Posterior vena cava (tissue), 2 donors: ENCODE data around the gene ADAMTS3. TPM values are rescaled to one million over a fixed set of nuclear protein-coding genes. Genes with fewer than 3 reads are reported as not detected.

Experiments
- DNase-seq: peaks from one replicate; pipeline ENCODE4 v3.0.0-alpha.2; 2020; ENCODE audit warnings: low spot score
- intact Hi-C, 2 donors: fragments of 100-400 bp; cut with DNase I; formaldehyde crosslinking; loops; one replicate each; pipeline versions ENCODE4 v1.14.1 to v1.14.2; 2022 to 2023
- total RNA-seq, 2 donors: library from RNA; stranded (reverse); fragmentation: NEBNext Ultra II Directional; extraction: Animal tissue kit (Norgen Biotek cat#: 25700); gene quantifications; one replicate each; pipeline ENCODE4 v1.2.1, GENCODE V29; 2021
- donor health status: DM: yes; HTN: yes; CAD: no.
- donor health status: DM: yes; HTN: yes; CAD: no.

ADAMTS3 gene
- total RNA-seq, 2 donors from 2014 or later, result 3.2 to 6.2 TPM

DNA sequence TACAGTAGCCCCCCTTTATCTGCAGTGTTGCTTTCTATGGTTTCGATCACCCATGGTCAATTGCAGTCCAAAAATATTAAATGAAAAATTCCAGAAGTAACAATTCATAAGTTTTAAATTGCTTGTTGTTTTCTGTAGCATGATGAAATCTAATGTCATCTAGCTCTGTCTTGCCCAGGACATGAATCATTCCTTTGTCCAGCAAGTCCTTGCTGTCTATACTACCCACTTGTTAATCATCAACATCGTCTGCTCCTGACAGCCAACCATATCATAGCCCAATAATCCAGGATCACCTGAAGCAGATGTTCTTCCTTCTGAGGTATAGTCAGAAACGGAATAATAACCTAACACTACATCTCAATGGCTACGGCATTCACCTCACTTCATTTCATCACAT, 79.8 kb downstream of the ADAMTS3 start:
- intact Hi-C loops, result no loop called here
- DNase-seq, result no peak

DNA sequence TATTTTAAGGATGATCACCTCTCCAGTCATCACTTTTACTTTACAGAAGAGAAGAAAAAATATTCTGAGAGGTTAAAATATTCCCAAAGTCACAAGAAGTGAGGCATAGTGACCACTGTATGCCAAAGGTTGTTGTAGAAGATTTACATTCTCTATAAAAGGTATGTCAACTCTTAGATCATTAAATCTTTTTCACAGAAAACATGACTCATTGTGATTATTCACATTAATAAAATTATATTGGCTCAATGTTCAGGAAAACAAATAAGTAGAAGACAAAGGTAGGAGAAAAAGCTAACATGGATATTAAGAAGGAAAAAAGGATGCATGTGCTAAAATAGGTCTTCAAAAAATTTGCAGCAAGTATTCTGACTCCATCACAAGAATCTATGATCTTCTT, 82.0 kb downstream of the ADAMTS3 start:
- no peak for DNase-seq
- intact Hi-C loops, result no loop called here

- no peak for DNase-seq
- intact Hi-C loops, result no loop called here
Measured at GRCh38 chr4:72484981-72485380, 84.0 kb downstream of the ADAMTS3 start.

DNA sequence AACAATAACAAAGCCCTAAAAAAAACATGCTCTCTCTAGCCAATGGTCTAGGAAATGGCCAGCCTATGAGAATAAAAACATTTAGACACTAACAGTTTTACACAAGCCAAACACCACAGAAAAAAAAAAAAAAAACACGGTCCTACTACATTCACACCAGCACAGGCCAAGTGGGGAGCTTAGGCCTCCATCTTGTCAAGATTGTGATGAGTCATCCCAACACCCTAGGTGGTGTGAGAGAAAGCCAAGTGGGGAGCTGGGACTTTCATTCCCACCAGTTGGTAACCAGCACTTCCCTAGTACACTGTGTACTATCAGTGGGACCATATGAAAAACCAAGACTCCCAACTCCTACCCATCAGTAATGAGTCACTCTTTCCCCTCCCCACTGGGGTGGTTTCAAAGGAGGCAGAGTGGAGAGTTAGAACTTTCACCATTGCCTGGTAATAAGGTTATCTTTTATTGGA, 95.6 kb downstream of the ADAMTS3 start:
- no peak for DNase-seq
- intact Hi-C loops, result no loop called here

DNA sequence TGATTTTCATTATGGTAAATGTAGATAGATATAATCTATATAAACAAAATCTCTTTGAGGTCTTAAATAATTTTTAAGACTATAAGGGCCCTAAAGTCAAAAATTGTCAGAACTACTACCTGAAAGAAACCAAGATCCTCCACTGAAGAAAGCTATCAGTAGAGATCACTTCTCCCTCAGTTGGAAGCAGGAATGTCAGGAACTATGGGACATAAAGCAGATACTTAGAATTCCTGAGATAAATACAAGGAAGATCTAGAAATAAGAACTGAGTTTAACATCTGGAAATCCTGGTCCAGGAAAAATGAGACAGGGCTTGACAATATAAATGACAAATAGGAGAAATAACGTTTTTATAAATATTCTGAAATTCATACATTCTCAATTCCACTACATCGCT, 97.2 kb downstream of the ADAMTS3 start:
- intact Hi-C loops, result no loop called here
- DNase-seq, result no peak

- intact Hi-C loops, result loop anchor here in 1 of 2 donors (10.0 kb wide), 1 partner anchor 144 kb away; no protein-coding TSS in a partner anchor
- no peak for DNase-seq
Measured at GRCh38 chr4:72468904-72469502, 100.0 kb downstream of the ADAMTS3 start.

- no peak for DNase-seq
- intact Hi-C loops, result loop anchor here in 1 of 2 donors (10.0 kb wide), 1 partner anchor 143 kb away; no protein-coding TSS in a partner anchor
Measured at GRCh38 chr4:72467633-72468032, 101.4 kb downstream of the ADAMTS3 start.

DNA sequence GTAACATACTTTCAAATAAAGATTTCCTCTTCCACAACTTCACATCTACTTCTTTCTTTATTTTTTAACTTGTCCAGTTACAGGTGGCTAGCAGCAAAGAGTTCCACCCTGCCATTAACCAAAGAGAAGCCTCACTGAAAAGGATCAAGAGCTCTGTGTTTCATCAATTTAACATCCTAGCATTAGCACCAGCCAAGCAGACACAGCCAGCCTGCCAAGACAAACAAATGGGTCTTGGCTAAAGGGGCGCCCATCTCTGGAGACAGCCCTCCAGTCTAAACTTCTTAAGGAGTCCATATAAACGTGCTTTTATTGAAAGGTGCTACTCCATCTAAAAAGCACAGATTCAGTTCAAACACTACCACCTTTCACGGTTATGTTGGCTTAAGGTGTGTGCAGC, 105.3 kb downstream of the ADAMTS3 start:
- DNase-seq, result no peak

DNA sequence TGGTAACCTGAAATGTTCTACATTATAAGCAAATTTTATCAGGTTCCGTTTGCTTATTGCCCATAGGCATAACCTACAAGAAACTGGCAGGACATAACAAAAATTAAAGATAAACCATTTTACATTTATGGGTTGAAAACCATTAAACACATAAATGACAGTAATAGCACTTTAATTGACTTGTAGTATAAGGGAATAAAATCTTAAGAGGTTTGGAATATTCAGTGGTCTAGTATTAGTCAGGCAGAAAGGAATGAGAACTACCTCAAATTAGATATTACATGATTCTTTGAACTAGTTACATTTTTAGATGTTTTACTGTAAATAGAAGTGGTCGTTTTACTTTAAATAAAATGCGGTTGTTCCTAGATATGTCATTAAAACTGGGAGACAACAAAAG, 111.9 kb downstream of the ADAMTS3 start:
- DNase-seq, result no peak
- intact Hi-C loops, result no loop called here

More for the DNA sequence above, 105.3 kb downstream of the ADAMTS3 start:
- intact Hi-C loops, result loop anchor here in 1 of 2 donors (10.0 kb wide), 1 partner anchor 139 kb away; no protein-coding TSS in a partner anchor

- peak; percentile 82 for DNase-seq
- intact Hi-C loops, result no loop called here
Measured at GRCh38 chr4:72451349-72451748, 117.7 kb downstream of the ADAMTS3 start.

- no peak for DNase-seq
- intact Hi-C loops, result no loop called here
Measured at GRCh38 chr4:72449705-72450104, 119.3 kb downstream of the ADAMTS3 start.

- DNase-seq, result no peak
- intact Hi-C loops, result no loop called here
Measured at GRCh38 chr4:72448231-72448630, 120.8 kb downstream of the ADAMTS3 start.

DNA sequence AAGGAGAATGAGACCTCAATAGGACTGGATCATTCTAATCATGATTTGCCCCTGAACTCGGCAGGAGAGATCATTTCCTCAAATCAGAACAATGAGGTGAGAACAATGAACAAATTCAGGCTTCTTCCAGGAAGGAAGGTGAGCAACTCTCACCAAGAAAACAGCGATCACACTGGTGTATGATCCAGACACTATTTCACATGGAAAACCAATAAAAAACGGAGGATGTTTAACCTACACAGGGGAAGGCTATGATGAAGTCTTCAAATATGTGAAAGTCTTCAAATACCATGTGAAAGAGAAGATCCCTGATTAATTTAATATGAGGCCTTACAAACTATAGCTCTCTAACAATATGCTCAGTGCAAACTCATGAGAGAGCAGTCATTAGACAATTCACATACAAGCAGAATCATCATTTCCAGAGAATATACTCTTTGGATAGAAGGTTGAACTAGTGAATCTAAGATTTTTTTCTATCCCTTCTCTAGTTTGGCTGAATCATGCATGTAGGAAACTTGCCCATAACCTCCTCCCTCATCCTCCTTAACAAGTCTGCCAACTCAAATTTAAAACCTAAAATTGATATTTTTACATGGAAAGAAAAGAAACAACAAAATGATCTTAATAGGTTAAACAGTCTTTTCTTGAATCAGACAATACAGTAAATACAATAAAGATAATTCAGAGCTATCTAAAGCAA, 122.5 kb downstream of the ADAMTS3 start:
- intact Hi-C loops, result no loop called here
- DNase-seq, result no peak

DNA sequence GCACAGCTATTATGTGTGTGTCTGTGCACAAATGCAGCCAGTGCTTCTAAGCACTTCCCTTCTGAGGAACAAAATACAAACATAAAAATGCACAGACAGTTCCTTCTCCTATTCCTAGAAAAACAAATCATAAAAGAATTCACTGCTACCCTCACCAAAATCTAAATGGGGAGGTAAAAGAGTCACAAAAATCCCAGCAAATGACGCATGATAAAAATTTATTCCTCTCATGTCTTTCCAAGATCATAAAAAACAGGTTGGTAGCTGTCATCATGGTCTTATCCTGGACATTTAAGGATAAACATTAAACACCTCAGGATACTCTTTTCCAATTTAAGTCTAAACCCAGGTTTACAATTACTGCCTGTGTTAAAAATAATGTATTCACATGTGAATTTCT, 124.9 kb downstream of the ADAMTS3 start:
- intact Hi-C loops, result no loop called here
- no peak for DNase-seq

DNA sequence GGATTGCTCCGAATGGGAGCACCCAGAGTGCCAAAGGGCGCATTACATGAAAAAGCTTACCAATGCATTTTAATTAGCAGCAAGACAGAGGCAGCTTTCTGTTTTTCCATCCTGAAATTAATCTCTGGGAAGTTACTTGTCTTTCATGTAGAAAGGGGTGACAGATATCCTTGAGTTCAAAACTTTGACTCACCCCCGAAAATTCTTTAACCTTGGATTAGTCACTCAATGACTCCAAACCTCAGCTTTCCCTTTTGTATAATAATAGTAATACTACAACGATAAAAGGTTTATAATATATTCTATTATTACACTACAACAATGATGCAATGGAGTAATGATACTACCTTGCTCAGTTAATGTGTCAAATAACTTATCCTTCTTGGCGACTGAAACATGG, 126.3 kb downstream of the ADAMTS3 start:
- DNase-seq, result no peak
- intact Hi-C loops, result no loop called here

DNA sequence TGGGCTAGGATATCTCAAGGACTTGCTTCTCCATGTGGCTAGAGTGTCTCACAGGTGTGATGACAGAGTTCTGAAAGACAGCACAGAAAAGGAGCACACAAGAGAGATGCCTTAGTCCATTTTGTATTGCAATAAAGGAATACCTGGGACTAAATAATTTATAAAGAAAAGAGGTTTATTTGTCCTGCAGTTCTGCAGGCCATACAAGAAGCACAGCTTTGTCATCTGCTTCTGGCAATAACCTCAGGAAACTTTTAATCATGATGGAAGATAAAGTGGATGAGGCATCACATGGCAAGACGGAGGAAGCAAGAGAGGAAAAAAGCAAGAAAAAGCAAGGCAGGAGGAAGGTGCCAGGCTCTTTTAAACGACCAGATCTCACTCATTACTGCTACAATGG, 126.9 kb downstream of the ADAMTS3 start:
- intact Hi-C loops, result no loop called here
- no peak for DNase-seq

- intact Hi-C loops, result no loop called here
- no peak for DNase-seq
Measured at GRCh38 chr4:72440386-72440785, 128.6 kb downstream of the ADAMTS3 start.

DNA sequence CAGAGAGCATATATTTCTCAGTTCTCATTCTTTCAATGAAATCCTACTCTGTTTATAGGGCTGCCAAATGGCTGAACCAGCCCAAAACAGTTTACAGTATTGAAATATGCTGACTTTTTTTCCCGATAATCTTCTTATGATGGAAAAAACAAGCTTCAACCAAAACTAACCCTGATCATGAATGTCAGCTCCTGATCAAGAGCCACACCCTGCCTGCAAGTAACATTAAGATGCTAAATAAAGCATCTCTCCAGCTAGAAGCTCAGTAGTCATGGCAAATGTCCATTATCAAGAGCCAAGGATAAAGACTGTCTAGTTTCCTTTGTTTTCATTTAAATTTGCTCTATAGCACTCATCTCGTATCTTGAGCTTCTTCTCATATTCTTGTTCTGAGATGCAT, 136.0 kb downstream of the ADAMTS3 start:
- intact Hi-C loops, result no loop called here
- no peak for DNase-seq

DNA sequence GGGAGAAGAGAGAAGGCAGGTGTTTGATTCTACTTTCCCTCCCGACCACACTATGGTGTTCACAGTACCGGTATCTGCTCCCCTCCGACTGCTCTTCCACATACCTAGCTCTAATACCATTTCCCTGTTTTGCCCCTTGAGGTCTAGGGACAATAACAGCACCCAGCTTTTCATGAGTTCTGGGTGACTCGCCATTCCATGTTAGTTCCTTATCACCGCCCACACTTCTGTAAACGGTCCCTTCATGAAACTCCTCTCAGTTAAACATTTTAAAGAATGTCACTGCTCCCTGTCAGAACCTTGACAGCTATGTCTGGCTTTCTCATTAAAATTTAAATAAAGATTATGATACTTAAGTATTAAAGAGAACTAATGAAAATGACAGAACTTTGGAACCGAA, 136.7 kb downstream of the ADAMTS3 start:
- intact Hi-C loops, result no loop called here
- DNase-seq, result no peak

DNA sequence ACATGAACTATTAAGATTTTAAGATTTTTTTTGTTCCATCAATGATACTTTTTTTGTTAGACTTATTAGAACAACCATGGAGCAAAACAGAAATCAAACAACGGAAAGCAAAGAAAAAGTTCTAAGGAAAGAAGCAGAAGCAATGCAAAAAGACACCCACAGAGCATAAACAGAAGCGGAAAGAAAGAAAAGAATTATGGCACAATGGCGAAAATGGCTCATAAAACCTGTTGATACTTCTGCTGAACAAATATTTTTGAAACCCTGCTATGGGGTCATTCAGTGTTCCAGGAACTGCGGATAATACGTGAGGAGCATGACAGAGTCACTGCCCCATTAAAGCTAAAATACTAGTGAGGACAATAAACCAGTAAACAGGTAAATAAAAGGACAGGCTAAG, 138.0 kb downstream of the ADAMTS3 start:
- DNase-seq, result no peak
- intact Hi-C loops, result no loop called here

- DNase-seq, result no peak
- intact Hi-C loops, result no loop called here
Measured at GRCh38 chr4:72430050-72430449, 139.0 kb downstream of the ADAMTS3 start.
